Activated CD8-positive, alpha-beta memory T cell treated with anti-CD3 and anti-CD28 coated beads for 36 hours (primary cell): ENCODE measurements around the gene CHST10. TPM values are rescaled to one million over a fixed set of nuclear protein-coding genes. Genes with fewer than 3 reads are reported as not detected.

Experiments
- CTCF ChIA-PET: fragments of 350-600 bp; sonication (Branson Sonifier 250); formaldehyde crosslinking; loops from one replicate; lab custom pipeline; 2021; ENCODE audit warnings: antibody characterized with exemption; lab: Charles Lee
- POLR2A ChIA-PET: fragments of 350-600 bp; sonication (Branson Sonifier 250); formaldehyde crosslinking; loops from one replicate; lab custom pipeline; 2021; ENCODE audit warnings: antibody characterized with exemption; lab: Charles Lee
- total RNA-seq, 2 experiments: library from RNA; stranded (reverse); gene quantifications; one replicate each; pipeline ENCODE4 v1.2.3, GENCODE V29; 2021

CHST10 gene
- total RNA-seq, 2 experiments from 2014 or later: 14.1 to 15.8 TPM

DNA sequence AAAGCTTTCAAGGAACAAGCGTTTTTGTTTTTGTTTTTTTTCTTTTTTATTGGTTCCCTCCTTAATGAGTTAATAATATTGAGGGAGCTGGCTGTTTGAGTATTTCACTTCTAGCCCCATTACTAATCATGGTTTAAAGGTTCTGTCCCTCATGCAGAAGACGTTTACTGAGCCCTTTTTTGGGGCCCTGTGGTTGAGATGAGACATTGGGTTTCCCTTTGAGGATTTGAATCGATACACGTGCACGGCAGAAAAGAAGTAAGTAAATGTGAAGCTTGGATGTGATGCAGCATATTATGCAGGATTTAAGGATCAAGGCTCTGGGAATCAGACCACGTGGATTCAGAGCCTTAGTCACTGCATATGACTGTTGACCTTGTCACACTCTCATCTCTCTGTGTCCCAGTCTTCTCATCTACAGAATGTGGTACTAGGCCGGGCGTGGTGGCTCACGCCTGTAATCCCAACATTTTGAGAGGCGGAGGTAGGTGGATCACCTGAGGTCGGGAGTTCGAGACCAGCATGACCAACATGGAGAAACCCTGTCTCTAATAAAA is 1.0 kb upstream of the CHST10 start:
- POLR2A ChIA-PET: no interaction called here
- CTCF ChIA-PET: no interaction called here

DNA sequence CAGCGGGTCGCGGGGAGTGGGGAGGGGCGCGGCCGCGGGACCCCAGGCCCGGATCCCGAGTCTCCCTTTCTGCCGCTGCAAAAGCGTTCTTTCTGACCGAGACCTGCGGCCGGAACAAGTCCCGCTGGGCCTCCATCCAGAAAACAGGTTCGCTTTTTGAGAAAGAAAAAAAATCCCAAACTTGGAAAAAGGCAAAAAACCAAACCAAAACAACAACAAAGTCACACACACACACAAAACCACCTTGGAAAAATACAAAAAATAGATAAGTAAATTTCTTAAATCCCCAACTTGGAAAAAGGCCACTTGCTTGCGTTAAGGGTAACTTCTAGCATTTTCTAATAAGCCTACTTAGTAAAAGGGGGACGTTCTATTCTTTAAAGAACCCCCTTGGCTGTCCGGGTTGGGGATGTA is 250 bp upstream of the CHST10 start:
- ChIA-PET POLR2A (interaction anchor here (2.0 kb wide), 1 partner anchor 145 kb away, joined by 6 read pairs; the partner anchor contains the start of gene PDCL3), CTCF (no interaction called here)

GRCh38 chr2:100416397-100416934 is 1.0 kb downstream of the CHST10 start:
- POLR2A ChIA-PET: interaction anchor here (2.0 kb wide), 1 partner anchor 146 kb away, joined by 6 read pairs; the partner anchor contains the start of gene PDCL3
- CTCF ChIA-PET: no interaction called here

DNA sequence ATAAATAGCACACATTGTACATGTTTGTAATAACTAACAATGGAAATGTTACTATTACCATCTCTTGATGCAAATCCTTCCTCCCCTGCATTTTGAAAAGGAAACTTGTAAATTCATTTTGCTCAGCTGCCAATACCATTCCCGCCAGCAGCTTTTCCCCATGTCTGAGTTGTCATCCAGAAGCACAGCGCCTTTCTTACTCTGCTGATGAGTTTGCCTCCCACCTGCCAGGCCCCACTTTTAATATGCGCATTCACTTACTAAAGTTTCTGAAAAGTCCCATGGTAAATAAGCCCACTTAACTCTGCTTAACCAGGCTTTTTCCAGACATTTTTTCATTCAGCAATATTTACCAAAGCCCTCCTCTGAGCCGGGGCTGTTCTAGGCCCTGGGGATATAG is 3.9 kb downstream of the CHST10 start:
- CTCF ChIA-PET: no interaction called here
- POLR2A ChIA-PET: no interaction called here

DNA sequence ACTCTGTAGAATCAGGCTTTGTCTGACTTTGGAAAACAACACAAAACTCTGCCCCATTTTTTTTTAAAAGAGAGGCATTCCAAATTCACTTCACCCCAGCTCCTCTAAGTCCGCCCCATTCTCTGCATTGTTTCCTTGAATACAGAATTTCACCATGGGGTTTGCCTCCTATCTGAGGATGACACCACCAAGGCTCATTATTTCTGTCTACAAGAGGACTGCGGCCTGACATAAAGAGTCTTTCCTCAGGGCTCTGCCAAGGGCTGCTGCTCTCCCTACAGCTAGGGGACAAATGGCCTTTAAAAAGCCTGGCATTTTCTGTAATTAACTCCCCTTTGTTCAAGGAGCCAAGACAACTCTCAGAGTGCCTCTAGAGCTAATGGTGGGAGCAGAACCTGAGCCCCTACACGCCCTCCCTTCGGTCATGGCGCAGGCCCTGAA is 4.6 kb downstream of the CHST10 start:
- ChIA-PET CTCF (no interaction called here), POLR2A (no interaction called here)

GRCh38 chr2:100412466-100412865 is 5.0 kb downstream of the CHST10 start:
- ChIA-PET CTCF (no interaction called here), POLR2A (no interaction called here)

DNA sequence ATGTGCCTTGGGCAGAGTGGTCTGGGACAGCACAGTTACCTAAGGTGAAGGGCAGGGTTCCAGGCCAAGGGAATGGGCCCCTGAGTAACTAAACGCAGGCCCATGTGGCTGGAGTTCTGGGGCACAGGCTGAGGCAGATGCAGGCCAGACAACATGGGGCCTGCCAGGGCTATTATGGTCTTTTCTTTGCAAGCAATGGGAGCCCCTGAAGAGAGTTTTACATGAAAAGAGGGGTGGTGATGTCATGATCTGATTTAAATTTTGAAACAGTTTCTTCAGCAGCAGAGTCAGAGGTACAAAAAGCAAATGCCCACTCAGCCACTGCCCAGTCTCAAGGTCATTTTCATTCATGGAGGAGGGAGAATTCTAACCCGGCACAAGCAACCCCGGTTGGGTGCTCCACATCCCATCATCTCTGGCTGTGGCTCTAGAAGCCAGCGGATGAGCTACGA is 5.6 kb downstream of the CHST10 start:
- POLR2A ChIA-PET: no interaction called here
- CTCF ChIA-PET: no interaction called here

- ChIA-PET CTCF (interaction anchor here (0.6 kb wide), 1 partner anchor 138 kb away, joined by 3 read pairs; no protein-coding TSS in a partner anchor), POLR2A (no interaction called here)
These were observed 7.4 kb downstream of the CHST10 start for GRCh38 chr2:100409975-100410647.

- ChIA-PET POLR2A (no interaction called here), CTCF (no interaction called here)
These were observed 8.0 kb downstream of the CHST10 start for GRCh38 chr2:100409461-100409860.

DNA sequence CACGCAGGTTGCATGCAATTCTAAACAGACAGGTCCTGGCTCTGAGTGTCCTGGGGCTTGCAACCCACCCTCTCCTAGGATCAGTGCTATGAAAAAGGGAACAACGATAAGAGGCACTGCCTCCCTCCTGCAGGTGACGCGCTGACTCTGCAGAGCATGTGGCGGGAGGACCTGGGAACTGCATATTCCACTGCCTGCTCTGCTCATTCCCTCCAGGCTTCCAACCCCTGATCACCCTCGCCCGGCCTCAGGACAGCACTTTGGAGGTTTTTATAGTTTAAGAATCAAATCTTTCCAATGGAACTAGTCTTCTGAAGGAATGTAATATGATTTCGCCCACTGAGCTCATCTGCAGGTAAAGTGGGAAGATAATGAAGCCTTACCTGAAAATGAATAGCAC is 8.5 kb downstream of the CHST10 start:
- ChIA-PET CTCF (no interaction called here), POLR2A (no interaction called here)

- ChIA-PET CTCF (no interaction called here), POLR2A (no interaction called here)
These were observed 9.4 kb downstream of the CHST10 start for GRCh38 chr2:100408104-100408503.

DNA sequence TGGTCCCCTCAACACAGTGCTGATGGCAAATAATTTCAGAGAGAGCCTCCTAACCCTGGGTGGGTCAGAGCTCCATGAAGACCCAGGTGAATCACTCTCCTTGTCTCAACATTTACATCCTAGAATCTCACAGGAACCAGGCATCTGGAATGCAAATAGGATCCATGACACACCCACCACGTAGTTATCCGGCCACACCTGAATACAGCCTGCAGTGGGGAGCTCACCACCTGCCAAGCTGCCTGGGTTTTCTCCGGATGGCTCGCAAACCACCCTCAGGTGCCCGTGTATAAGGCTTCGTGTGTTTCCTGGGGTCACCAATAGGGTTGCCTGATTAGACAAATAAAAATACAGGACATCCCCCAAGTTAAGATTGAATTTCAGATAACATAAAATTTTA is 9.9 kb downstream of the CHST10 start:
- CTCF ChIA-PET: no interaction called here
- POLR2A ChIA-PET: no interaction called here

DNA sequence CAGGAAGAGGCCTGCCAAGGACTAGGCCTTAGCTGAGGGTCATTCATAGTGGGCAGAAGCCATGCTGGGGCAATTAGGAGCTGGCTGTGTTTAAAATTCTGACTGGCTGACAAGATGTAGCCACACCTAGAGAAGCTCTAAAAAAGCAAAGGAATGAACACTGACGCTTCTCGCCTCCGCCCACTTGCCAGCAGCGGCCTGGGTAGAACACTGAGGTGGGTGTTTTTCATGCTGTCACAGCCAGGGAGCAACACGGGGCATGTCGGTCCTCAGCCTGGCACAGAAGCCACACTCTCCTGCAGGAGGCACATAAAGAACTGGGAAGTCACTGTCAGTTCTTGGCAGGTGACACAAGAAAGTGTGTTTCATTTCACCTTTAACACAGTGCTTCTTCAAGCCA is 10.4 kb downstream of the CHST10 start:
- ChIA-PET CTCF (no interaction called here), POLR2A (no interaction called here)

DNA sequence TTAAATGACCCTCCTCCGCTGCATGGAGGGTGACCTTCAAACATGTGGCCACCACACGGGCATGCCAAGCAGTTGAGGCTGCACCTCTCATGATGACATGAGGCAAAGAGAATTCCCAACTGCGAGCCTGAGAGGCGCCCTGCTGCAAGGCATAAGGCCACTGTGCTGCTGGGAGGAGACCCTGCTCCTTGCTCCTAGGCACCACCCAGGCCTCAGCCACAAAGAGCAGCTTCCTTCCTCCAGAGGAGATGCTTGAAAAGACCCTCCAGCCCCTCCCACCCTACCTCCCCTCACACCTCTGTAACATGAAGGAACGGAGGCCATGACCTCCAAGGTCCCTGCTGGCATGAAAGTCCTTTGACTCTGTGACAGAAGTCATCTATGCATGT is 11.4 kb downstream of the CHST10 start:
- ChIA-PET POLR2A (no interaction called here), CTCF (interaction anchor here (0.6 kb wide), 1 partner anchor 28 kb away, joined by 3 read pairs; no protein-coding TSS in a partner anchor)

DNA sequence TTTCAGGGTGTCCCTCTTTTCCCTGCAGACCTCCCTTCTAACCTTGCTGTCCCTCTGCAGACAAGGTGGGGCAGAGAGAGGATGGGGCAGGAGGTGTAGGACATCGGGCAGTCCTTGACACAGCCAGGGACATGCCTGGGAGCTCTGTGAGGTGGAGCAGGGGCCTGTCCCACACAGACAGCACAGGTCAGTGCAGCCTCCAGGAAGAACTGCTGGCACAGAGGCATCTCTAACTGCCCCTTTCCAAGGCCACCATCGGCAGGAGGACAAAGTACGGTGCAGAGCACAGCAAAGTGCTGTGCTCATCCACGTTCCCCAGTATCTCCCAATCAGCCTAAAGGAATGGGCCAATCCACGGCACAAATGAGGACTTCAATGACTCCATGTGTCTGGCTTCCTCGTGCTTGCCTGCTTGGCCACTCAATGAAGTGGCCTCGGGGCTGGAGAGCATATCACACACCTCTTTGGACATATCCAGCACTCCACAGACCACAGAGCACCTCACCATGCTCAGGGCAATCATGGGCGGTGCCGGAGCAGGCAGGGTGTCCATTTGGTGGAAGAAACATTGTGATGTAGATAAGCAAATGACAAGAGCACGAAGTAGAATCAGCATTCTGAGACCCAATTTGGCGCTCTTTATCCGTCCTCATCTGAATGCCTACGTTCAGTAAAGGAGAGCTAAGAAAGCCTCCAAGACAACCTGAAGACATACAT is 11.9 kb downstream of the CHST10 start:
- CTCF ChIA-PET: no interaction called here
- POLR2A ChIA-PET: no interaction called here

- ChIA-PET POLR2A (no interaction called here), CTCF (no interaction called here)
These were observed 13.1 kb downstream of the CHST10 start for GRCh38 chr2:100404411-100404810.

DNA sequence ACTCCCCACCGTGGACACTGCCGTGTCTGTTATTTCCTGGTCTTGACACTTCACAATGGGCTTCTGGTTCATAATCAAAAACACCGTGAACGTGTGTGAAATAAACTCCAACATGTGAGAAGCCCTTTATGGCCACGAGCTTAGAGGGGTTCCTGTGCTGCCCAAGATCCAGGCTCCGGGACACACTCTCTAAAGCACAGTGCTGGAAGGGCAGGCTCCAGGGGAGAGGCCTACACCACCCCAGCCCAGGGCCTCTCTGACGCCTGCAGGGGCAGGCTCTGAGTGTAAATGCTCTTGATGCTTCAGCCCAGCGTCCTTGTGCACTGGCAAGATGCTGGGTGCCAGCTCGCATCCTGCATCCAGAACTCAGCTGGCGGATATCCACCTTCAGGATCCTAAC is 13.7 kb downstream of the CHST10 start:
- CTCF ChIA-PET: no interaction called here
- POLR2A ChIA-PET: no interaction called here

DNA sequence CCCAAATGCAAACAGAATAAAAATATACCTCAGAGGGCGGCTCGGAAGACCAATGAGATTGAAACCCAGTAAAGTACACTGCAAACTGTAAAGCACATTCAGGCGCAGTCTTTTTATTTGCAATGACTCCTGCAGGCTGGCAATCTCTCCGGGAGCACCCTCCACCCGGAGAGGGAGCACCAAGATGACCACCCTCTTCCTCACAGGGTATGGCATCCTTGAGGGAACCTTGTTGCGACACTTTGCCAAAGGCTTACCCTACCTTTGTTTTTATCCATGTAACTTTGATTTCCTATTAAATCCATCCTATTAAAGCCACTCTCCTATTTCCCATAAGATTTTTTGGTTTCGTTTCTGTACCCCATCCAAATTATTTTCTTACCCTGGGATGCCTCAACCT is 16.2 kb downstream of the CHST10 start:
- ChIA-PET POLR2A (no interaction called here), CTCF (no interaction called here)

GRCh38 chr2:100399714-100400113 is 17.8 kb downstream of the CHST10 start:
- CTCF ChIA-PET: no interaction called here

GRCh38 chr2:100397976-100398375 is 19.5 kb downstream of the CHST10 start:
- ChIA-PET CTCF (no interaction called here), POLR2A (no interaction called here)

More at GRCh38 chr2:100399714-100400113, 17.8 kb downstream of the CHST10 start:
- POLR2A ChIA-PET: no interaction called here
